H4 (cell line): ENCODE results near the gene ARSA. TPM values are rescaled to one million over a fixed set of nuclear protein-coding genes. Genes with fewer than 3 reads are reported as not detected.

Experiments used
- DNase-seq: peaks from one replicate; pipeline ENCODE4 v3.0.0-alpha.2; 2015; ENCODE audit warnings: low spot score
- total RNA-seq: library from RNA; depleted of rRNA; stranded (reverse); fragments of >200 nt; shearing (Covaris generic); gene quantifications from 2 replicates; pipeline ENCODE4 v1.2.3, GENCODE V29; 2014; rRNA removed

The ARSA gene
- total RNA-seq, 1 experiment from 2014 or later = 9.3 TPM

- DNase-seq = no peak
These were observed 46.7 kb downstream of the ARSA start for GRCh38 chr22:50581031-50581949.

- DNase-seq = no peak
These were observed 48.2 kb downstream of the ARSA start for GRCh38 chr22:50579752-50580151.

- no peak for DNase-seq
These were observed 49.1 kb downstream of the ARSA start for GRCh38 chr22:50578776-50579310.

- DNase-seq = no peak
These were observed 49.8 kb downstream of the ARSA start, which contains the start of gene CPT1B for GRCh38 chr22:50577987-50578775. CPT1B (minus strand) TSS chr22:50578427; CDS start chr22:50577915, 512 bp downstream.

- DNase-seq = no peak
These were observed 50.3 kb downstream of the ARSA start for GRCh38 chr22:50577697-50577986.

GRCh38 chr22:50576806-50577696 is 50.9 kb downstream of the ARSA start:
- no peak for DNase-seq

- DNase-seq = no peak
These were observed 51.9 kb downstream of the ARSA start for GRCh38 chr22:50576070-50576469.

- no peak for DNase-seq
These were observed 52.5 kb downstream of the ARSA start for GRCh38 chr22:50575426-50575941.

Other genes with a start within 250 kb of the ARSA start
- gene SBF1, start 153.1 kb downstream of the ARSA start, total RNA-seq = 29.1 and 33.9 TPM in 2 replicates
- 0.17 and 0.39 TPM in 2 replicates for gene ADM2, start 146.6 kb downstream of the ARSA start, total RNA-seq
- gene MIOX, start 141.3 kb downstream of the ARSA start, total RNA-seq = not detected in 2 replicates
- 8.6 and 9.4 TPM in 2 replicates for gene LMF2, start 120.5 kb downstream of the ARSA start, total RNA-seq
- gene NCAPH2, start 119.9 kb downstream of the ARSA start, total RNA-seq = 39.0 and 76.8 TPM in 2 replicates
- 1.3 and 11.9 TPM in 2 replicates for gene SCO2, start 102.6 kb downstream of the ARSA start, total RNA-seq
- gene TYMP, start 98.1 kb downstream of the ARSA start, total RNA-seq = 0.39 and 0.68 TPM in 2 replicates
- gene KLHDC7B, start 82.3 kb downstream of the ARSA start, total RNA-seq = 0.18 and 0.48 TPM in 2 replicates
- gene SYCE3, start 65.2 kb downstream of the ARSA start, total RNA-seq = not detected in 2 replicates
- gene CPT1B, start 49.7 kb downstream of the ARSA start, total RNA-seq = 2.0 and 2.4 TPM in 2 replicates
- 9.4 and 12.1 TPM in 2 replicates for gene CHKB, start 45.3 kb downstream of the ARSA start, total RNA-seq
- gene MAPK8IP2, start 27.4 kb downstream of the ARSA start, total RNA-seq = 0.29 and 0.41 TPM in 2 replicates
- gene SHANK3, start 44.7 kb upstream of the ARSA start, total RNA-seq = 0.19 and 0.62 TPM in 2 replicates
- gene ACR, start 110.1 kb upstream of the ARSA start, total RNA-seq = not detected in 2 replicates
- gene RABL2B, start 155.5 kb upstream of the ARSA start, total RNA-seq = 6.7 and 10.1 TPM in 2 replicates